GM06990 (cell line): Measurements from ENCODE around the gene HMGN4.

Experiments used
- DNase-seq: peaks from one replicate; pipeline ENCODE4 v3.0.0-alpha.2; 2011; ENCODE audit not compliant: insufficient read length; ENCODE audit errors: extremely low read depth
- H3K27me3 ChIP-seq: replicated peaks from 2 replicates; pipeline ENCODE4 v1.6.0; 2011; ENCODE audit warnings: low read length; ENCODE audit not compliant: control insufficient read depth, insufficient read depth
- H3K36me3 ChIP-seq: 2 replicates; pipeline ENCODE4 v1.5.1; 2011; ENCODE audit warnings: low read length; ENCODE audit not compliant: control insufficient read depth, insufficient read depth
- H3K4me3 ChIP-seq: replicated peaks from 2 replicates; pipeline ENCODE4 v1.5.1; 2011; ENCODE audit warnings: low read depth, mild to moderate bottlenecking, control low read depth, low read length
- CTCF ChIP-seq: IDR thresholded peaks from 2 replicates; pipeline ENCODE4 v1.5.1; 2011; ENCODE audit warnings: low read length, control low read depth, mild to moderate bottlenecking, inconsistent platforms; ENCODE audit not compliant: insufficient read depth, poor library complexity, severe bottlenecking

Gene HMGN4

GRCh38 chr6:26554697-26555504 is 16.7 kb downstream of the HMGN4 start:
- peak; percentile 69 for DNase-seq

GRCh38 chr6:26555505-26556262 is 17.5 kb downstream of the HMGN4 start:
- Histone ChIP-seq H3K36me3 (no peaks in the 10 kb centered on the region), H3K27me3 (no peaks in the 10 kb centered on the region), H3K4me3 (peak overlapping the region; percentile 19)
- DNase-seq: no peak
- TF ChIP-seq CTCF: no peak

More at GRCh38 chr6:26554697-26555504, 16.7 kb downstream of the HMGN4 start:
- no peaks in the 10 kb centered on the region for H3K27me3 ChIP-seq
- no peak for TF ChIP-seq CTCF
- no peaks in the 10 kb centered on the region for H3K36me3 ChIP-seq
- peak overlapping the region; percentile 35 for H3K4me3 ChIP-seq

GRCh38 chr6:26556263-26557070 is 18.3 kb downstream of the HMGN4 start:
- Histone ChIP-seq H3K4me3 (no peak overlapping the region), H3K27me3 (no peaks in the 10 kb centered on the region), H3K36me3 (no peaks in the 10 kb centered on the region)
- DNase-seq: peak; percentile 60
- TF ChIP-seq CTCF: no peak

GRCh38 chr6:26561533-26562466 is 23.6 kb downstream of the HMGN4 start:
- H3K27me3 ChIP-seq: no peaks in the 10 kb centered on the region
- no peak for TF ChIP-seq CTCF
- no peaks in the 10 kb centered on the region for H3K36me3 ChIP-seq
- no peak for DNase-seq
- no peak overlapping the region for H3K4me3 ChIP-seq

- TF ChIP-seq CTCF: no peak
- no peak overlapping the region for H3K4me3 ChIP-seq
- H3K27me3 ChIP-seq: no peaks in the 10 kb centered on the region
- H3K36me3 ChIP-seq: no peaks in the 10 kb centered on the region
- no peak for DNase-seq
These were observed 25.3 kb downstream of the HMGN4 start for GRCh38 chr6:26563488-26563887.
